Hematopoietic multipotent progenitor cell treated with erythropoietin and hydrocortisone succinate and interleukin-3 and kit ligand, for 8 days (in vitro differentiated cells): ENCODE measurements around the gene TBC1D9.

ENCODE experiments used
- DNase-seq: peaks from one replicate; pipeline ENCODE4 v3.0.0-alpha.2; 2015

Gene TBC1D9

GRCh38 chr4:140719686-140720085, 36.5 kb downstream of the TBC1D9 start:
- DNase-seq = no peak

- DNase-seq = no peak
Observed at GRCh38 chr4:140719022-140719421, 37.2 kb downstream of the TBC1D9 start.

- DNase-seq = no peak
Observed at GRCh38 chr4:140718241-140718952, 37.8 kb downstream of the TBC1D9 start.

GRCh38 chr4:140717313-140717712, 38.9 kb downstream of the TBC1D9 start:
- no peak for DNase-seq

GRCh38 chr4:140715119-140715518, 41.1 kb downstream of the TBC1D9 start:
- DNase-seq = no peak

- no peak for DNase-seq
Observed at GRCh38 chr4:140711910-140712309, 44.3 kb downstream of the TBC1D9 start.

GRCh38 chr4:140710908-140711622, 45.1 kb downstream of the TBC1D9 start:
- DNase-seq = no peak

- DNase-seq = no peak
Observed at GRCh38 chr4:140707325-140707724, 48.9 kb downstream of the TBC1D9 start.

- DNase-seq = no peak
Observed at GRCh38 chr4:140706665-140707064, 49.5 kb downstream of the TBC1D9 start.

- DNase-seq = no peak
Observed at GRCh38 chr4:140706276-140706625, 49.9 kb downstream of the TBC1D9 start.

GRCh38 chr4:140705625-140706275, 50.4 kb downstream of the TBC1D9 start:
- DNase-seq = no peak

GRCh38 chr4:140704964-140705363, 51.2 kb downstream of the TBC1D9 start:
- no peak for DNase-seq

GRCh38 chr4:140704392-140704960, 51.7 kb downstream of the TBC1D9 start:
- no peak for DNase-seq

GRCh38 chr4:140703463-140703862, 52.7 kb downstream of the TBC1D9 start:
- no peak for DNase-seq

- DNase-seq = no peak
Observed at GRCh38 chr4:140702096-140702757, 54.0 kb downstream of the TBC1D9 start.

GRCh38 chr4:140701071-140701470, 55.1 kb downstream of the TBC1D9 start:
- no peak for DNase-seq

- no peak for DNase-seq
Observed at GRCh38 chr4:140697709-140698560, 58.2 kb downstream of the TBC1D9 start.

GRCh38 chr4:140695483-140695882, 60.7 kb downstream of the TBC1D9 start:
- no peak for DNase-seq

- no peak for DNase-seq
Observed at GRCh38 chr4:140693562-140693961, 62.6 kb downstream of the TBC1D9 start.

- DNase-seq = no peak
Observed at GRCh38 chr4:140691369-140691768, 64.8 kb downstream of the TBC1D9 start.

GRCh38 chr4:140690093-140690492, 66.1 kb downstream of the TBC1D9 start:
- DNase-seq = no peak

GRCh38 chr4:140689623-140690022, 66.6 kb downstream of the TBC1D9 start:
- no peak for DNase-seq
